Measurements from ENCODE around the gene NUP107.
"Not testable (repeated sequence)": the region's sequence is repeated elsewhere in the genome, so short reads cannot be mapped to it uniquely, and the experiment has no call there.

Gene NUP107

DNA sequence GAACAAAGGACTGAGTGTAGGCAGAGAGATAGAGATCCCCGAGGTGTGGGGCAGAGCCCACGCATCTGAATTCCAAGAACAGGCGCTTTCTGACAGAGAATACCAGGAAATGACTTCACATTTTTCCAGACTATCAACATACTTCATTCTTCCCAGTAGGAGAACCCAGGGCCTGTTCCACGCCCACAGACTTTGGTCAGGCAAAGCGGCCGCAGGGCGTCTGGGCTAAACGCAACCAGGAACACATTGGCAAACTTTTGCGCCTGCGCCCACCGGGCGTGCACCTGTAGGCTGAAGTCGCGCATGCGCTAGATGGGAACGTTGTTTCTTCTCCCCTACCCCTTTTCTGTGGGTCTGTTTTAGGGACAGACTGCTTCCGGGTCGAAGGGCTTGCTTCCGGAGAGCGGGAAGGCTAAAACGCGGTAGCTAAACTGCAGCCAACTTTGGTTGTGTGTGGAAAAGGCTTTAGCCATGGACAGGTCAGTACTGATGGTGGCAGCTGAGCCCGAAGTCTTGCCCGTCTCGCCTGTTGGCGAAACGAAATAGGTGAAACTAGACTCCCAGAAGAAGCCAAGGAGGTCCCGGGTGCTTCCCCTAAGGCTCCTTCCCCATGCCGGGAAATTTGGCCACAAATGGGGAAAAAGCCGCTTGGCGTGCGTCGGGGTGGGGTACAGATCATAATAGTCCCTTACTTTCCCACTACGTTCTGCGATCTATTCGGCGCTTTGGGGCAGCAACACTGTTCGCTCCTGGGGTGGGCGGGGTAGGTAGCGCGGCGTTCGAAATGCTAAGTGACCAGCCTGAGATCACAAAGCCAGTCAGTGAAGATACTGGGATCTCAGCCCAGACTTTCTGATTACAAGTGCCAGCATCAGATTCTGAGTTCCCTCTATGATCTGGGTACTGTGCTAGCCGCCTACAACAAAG is at the start of gene NUP107:
TSS of gene NUP107 (plus strand) at position 384 of the 927 bp plus-strand sequence. CDS start at position 472, 88 bp downstream.
- intact Hi-C loops (cut with DNase I), result loop anchor here (5.0 kb wide), 2 partner anchors 60 to 75 kb away; partner anchors contain the start of genes RAP1B and SLC35E3
- DNase-seq, result peak; percentile 88 to 99 (median 96)

DNA sequence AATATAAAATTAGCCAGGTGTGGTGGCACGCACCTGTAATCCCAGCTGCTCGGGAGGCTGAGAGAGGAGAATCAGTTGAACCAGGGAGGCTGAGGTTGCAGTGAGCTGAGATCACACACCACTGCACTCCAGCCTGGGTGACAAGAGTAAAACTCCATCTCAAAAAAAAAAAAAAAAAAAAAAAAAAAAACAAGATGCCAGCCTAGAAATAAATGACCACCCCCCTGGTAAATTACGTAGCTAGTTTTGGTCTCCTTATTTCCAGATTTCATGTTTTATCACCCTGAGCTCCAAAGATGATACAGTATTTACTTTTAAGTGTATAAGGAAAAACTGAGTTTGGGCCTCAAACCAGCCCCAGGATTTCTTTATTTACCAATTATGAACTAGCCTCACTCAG is 49.3 kb upstream of the NUP107 start:
- DNase-seq; intact Hi-C loops (cut with DNase I): not testable (repeated sequence)

GRCh38 chr12:68638171-68638570 is 48.6 kb upstream of the NUP107 start:
- intact Hi-C loops (cut with DNase I), result no loop called here
- DNase-seq, result no peak

DNA sequence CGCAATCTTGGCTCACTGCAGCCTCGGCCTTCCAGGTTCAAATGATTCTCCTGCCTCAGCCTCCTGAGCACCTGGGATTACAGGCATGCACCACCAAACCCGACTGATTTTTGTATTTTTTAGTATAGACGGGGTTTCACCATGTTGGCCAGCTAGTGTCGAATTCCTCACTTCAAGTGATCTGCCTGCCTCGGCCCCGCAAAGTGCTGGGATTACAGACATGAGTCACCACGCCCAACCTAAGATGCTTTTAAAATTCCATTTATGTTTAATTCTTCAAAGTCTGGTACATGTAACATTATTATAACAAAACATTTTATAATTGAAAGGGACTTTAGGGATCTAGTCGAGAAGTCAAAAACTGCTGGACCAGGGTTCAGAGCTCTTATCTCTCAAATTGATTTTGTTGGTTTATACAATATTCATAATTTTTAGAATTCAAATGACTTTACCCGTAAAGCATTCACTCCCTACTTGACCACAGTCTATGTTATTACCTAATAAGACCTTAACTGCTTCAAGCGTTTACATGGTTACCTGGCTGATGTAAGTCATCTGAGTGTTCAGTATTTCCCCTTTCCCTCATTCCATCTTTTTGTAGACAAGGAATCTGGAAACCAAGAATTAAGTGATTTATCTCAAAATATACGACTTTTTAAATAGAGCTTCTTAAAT is 47.9 kb upstream of the NUP107 start:
- intact Hi-C loops (cut with DNase I), result no loop called here
- DNase-seq, result no peak

DNA sequence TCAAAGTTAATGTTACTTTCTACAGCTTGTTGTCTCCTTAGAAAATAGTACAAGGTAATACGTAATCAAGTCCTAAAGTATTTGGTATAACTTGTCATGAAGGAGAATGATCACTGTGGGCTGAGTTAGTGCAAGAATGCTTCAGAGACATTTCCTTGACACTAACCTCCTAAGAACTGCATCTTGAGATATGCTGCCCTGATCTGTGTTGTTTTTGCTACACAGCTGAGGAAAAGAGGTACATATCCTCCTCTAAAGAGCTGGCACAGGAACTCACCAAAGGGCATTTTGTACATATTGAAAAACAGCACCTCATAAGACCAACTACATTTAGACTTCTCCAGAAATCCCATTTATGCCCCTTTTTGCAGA is 47.4 kb upstream of the NUP107 start:
- intact Hi-C loops (cut with DNase I), result no loop called here
- no peak for DNase-seq

DNA sequence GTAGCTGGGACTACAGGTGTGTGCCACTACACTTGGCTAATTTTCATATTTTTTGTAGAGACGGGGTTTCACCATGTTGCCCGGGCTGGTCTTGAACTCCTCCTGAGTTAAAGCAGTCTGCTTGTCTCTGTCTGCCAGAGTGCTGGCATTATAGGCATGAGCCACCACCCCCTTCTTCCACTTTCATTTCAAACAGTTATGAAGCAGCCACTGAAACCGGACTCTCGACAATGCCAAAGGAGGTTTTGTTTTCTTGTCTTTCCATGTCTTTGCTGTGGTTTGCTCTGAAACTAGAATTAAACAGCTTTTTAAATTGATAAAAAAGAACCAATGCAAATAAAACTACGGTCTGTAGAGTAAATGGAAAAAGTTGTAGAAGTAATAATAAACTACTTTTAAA is 45.6 kb upstream of the NUP107 start:
- DNase-seq, result no peak
- intact Hi-C loops (cut with DNase I), result no loop called here

GRCh38 chr12:68646484-68646883 is 40.3 kb upstream of the NUP107 start:
- DNase-seq, result no peak
- intact Hi-C loops (cut with DNase I), result no loop called here

DNA sequence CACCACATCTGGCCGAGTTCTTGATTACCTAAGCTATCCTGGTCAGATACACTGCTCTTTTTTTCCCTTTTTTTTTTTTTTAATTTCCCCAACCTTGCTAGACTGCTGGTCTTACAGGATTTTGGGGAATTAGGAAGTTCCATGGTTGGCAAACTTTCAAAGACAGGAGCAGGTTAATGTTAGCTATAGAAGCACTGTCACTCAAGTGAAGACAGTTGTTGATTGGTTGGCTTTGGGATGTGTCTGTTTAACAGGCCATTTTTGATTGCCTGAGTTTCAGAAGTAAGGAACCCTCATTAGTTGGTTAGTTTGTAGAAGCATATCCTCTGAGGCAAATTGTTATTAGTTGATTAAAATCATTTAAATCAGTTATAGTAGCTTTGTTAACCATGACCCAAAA is 39.3 kb upstream of the NUP107 start:
- intact Hi-C loops (cut with DNase I), result no loop called here
- DNase-seq, result no peak

GRCh38 chr12:68648179-68648578 is 38.6 kb upstream of the NUP107 start:
- DNase-seq, result no peak
- intact Hi-C loops (cut with DNase I), result no loop called here

DNA sequence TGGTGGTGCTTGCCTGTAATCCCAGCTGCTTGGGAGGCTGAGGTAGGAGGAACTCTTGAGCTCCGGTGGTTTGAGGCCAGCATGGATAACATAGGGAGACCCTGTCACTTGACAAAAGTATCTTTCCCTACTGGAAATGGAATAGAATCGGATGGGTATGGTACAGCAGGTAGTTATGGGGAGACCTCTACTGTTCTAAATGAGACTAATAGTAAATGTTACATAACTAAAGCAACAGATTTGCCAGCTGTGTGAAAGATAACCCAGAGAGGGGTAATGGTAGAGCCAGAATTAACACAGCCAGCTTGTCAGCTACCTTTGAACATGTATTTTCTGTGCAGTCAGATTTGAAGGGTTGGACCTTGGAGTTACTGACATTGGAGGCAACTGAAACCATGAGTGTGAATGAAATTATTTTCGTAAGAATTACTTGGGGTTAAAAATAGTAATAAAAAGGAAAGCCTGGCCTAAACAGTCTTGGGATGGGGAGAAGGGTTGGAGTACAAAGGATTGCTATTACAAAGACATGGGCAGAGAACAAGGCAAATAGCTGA is 21.7 kb upstream of the NUP107 start:
- DNase-seq, result no peak
- intact Hi-C loops (cut with DNase I), result no loop called here

DNA sequence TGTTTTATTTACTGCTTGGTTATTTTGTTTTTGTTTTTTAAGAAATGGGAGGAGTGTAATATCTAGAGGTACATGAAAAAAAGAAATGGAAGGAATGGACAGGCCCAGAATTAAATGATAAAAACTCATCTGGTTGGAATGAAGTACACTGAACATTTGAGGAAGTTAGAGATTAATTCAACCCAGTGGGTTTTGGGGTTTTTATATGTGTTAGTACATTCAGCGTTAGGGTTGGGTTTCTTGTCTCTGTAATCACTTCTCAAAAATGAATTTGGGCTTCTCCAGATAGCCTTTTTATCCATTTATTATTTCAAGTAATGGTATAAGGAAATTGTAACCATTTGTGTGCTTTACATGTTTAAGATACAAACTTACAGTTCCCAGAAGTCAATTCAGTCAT is 19.5 kb upstream of the NUP107 start:
- no peak for DNase-seq
- intact Hi-C loops (cut with DNase I), result no loop called here

GRCh38 chr12:68667896-68668295 is 18.9 kb upstream of the NUP107 start:
- intact Hi-C loops (cut with DNase I), result no loop called here
- DNase-seq, result no peak

- no peak for DNase-seq
- intact Hi-C loops (cut with DNase I), result no loop called here
Observed at GRCh38 chr12:68671179-68671578, 15.6 kb upstream of the NUP107 start.

GRCh38 chr12:68673788-68674187 is 13.0 kb upstream of the NUP107 start:
- DNase-seq, result no peak
- intact Hi-C loops (cut with DNase I), result no loop called here

- no peak for DNase-seq
- intact Hi-C loops (cut with DNase I), result no loop called here
Observed at GRCh38 chr12:68674376-68674775, 12.4 kb upstream of the NUP107 start.

DNA sequence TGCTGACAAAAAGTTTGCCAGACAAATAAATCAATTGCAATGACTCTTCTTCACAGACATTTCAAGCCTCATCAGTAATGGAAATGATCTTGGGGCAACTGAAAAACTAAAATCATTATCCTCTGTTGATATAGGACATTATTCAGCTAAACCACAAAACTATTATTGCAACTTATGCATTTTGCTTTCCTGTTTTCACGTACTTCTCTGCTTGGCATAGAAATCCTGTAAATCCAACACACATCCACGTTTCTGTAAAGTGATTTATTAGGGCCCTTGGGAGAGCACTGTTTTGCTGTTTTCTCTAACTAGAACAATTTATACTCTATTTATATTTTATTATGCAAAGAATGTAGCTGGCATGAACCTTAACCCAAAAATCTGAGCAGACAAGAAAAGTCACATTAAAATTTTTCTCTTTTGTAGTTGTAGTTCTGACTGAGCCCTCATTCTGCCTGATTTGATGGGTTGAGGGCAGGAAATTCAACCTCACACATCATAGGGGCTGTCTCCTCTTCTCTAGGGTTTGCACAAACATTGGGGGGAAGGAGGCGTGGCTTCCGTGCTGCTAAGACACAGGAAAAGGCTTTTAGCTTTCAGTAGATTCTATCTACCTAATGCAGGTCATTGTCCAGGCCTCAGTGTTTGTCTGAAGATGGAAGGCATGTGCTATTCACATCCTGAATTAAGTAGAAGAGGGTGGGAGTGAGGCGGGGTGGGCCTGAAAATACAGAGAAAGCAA is 11.5 kb upstream of the NUP107 start:
- intact Hi-C loops (cut with DNase I), result no loop called here
- no peak for DNase-seq

GRCh38 chr12:68676854-68677253 is 9.9 kb upstream of the NUP107 start:
- DNase-seq, result not testable (repeated sequence)

GRCh38 chr12:68686262-68686594 is 550 bp upstream of the NUP107 start:
- DNase-seq, result no peak
- intact Hi-C loops (cut with DNase I), result loop anchor here (5.0 kb wide), 2 partner anchors 61 to 74 kb away; partner anchors contain the start of genes RAP1B and SLC35E3

More at GRCh38 chr12:68676854-68677253, 9.9 kb upstream of the NUP107 start:
- intact Hi-C loops (cut with DNase I), result not testable (repeated sequence)

GRCh38 chr12:68695454-68695853 is 8.7 kb downstream of the NUP107 start:
- DNase-seq, result no peak
- intact Hi-C loops (cut with DNase I), result no loop called here
